GM12875 (cell line): Measurements from ENCODE around the gene SRP14.
"Not testable (repeated sequence)": the region's sequence is repeated elsewhere in the genome, so short reads cannot be mapped to it uniquely, and the experiment has no call there.

Experiments
- H3K4me3 ChIP-seq: one replicate; pipeline ENCODE4 v1.5.1; 2011; ENCODE audit warnings: low read depth, low read length, control low read depth
- CTCF ChIP-seq: IDR thresholded peaks from 2 replicates; pipeline ENCODE4 v1.5.1; 2011; ENCODE audit warnings: low read depth, mild to moderate bottlenecking, control low read depth, inconsistent platforms, low read length, moderate library complexity, borderline replicate concordance; ENCODE audit not compliant: insufficient read depth

Gene SRP14

GRCh38 chr15:40031300-40031699 is 7.7 kb downstream of the SRP14 start:
- no peak for TF ChIP-seq CTCF
- H3K4me3 ChIP-seq = no peak overlapping the region

- H3K4me3 ChIP-seq = no peak overlapping the region
- peak; percentile 55; the same call in 1 of the 2 replicates for TF ChIP-seq CTCF
These were observed 8.7 kb downstream of the SRP14 start for GRCh38 chr15:40029979-40030893.

- no peak for TF ChIP-seq CTCF
- H3K4me3 ChIP-seq = no peak overlapping the region
These were observed 10.1 kb downstream of the SRP14 start for GRCh38 chr15:40028853-40029252.

DNA sequence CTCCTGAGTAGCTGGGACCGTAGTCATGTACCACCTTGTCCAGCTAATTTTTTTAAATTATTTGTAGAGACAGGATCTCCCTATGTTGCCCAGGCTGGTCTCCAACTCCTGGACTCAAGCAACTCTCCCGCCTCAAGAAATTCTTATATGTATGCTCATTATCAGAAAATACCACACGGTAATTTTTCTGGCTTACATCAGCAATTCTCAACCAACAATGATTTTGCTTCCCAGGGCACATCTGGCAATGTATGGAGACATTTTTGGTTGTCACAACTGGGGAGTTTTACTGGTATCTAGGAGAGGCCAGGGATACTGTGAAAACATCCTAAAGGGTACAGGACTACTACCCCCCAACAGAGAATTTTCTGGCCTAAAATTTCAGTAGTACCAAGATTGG is 10.8 kb downstream of the SRP14 start:
- TF ChIP-seq CTCF = no peak
- H3K4me3 ChIP-seq = no peak overlapping the region

DNA sequence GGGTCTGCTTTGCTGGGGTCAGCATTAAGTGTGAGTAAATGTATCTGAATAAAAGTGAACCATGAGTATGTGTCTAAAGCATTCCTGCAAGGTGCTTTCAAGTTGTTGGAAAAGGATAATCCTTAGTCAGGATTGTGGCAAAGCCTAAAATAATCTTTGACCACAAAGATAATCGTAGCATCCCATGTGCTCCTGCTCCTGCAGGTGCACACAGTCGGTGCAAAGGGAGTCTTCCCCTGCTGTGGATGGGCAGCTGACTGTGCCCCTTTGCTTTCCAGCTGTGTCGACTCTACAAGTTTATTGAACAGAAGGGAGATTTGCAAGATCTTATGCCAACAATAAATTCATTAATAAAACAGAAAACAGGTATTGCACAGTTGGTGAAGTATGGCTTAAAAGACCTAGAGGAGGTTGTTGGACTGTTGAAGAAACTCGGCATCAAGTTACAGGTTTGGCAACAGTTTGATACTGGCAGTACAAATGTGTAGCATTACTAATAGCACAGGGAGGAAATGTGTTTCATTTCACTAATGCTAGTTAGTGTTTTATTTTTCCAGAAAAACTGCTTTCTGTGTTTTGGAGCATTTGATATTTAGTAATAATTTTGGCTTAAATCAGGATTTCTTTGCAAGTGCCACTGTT is 22.6 kb downstream of the SRP14 start:
- TF ChIP-seq CTCF = no peak
- no peak overlapping the region for H3K4me3 ChIP-seq

DNA sequence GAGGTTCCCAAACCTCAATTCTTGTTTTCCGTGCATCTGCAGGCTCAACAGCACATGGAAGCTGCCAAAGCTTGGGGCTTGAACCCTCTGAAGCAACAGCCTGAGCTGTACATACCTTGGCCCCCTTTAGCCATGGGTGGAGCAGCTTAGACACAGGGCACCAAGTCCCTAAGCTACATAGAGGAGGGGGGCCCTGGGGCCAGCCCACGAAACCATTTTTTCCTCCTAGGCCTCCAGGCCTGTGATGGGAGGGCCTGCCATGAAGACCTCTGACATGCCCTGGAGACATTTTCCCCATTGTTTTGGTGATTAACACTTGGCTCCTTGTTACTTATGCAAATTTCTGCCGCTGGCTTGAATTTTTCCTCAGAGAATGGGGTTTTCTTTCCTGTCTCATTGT is 24.6 kb downstream of the SRP14 start:
- TF ChIP-seq CTCF = no peak
- no peak overlapping the region for H3K4me3 ChIP-seq

GRCh38 chr15:40013372-40013771 is 25.6 kb downstream of the SRP14 start:
- not testable (repeated sequence) for H3K4me3 ChIP-seq
